Breast epithelium (tissue), 4 donors: ENCODE measurements around the gene MAP6. TPM values are rescaled to one million over a fixed set of nuclear protein-coding genes. Genes with fewer than 3 reads are reported as not detected.

Experiments used
- DNase-seq, 2 donors: peaks; one replicate each; pipeline ENCODE4 v3.0.0-alpha.2; 2019; ENCODE audit warnings: low spot score in 2 of 2
- H3K27ac ChIP-seq, 2 donors: fragments of 200-600 bp; sonication (generic) in 1 of 2; one replicate each; pipeline ENCODE4 v1.5.1; 2016 to 2019; ENCODE audit warnings: mild to moderate bottlenecking in 1 of 2
- H3K27me3 ChIP-seq, 2 donors: fragments of 200-600 bp; sonication (generic) in 1 of 2; one replicate each; pipeline versions ENCODE4 v1.5.1 to v1.6.0; 2017 to 2019; ENCODE audit warnings: control low read depth in 1 of 2, mild to moderate bottlenecking in 1 of 2
- H3K36me3 ChIP-seq: fragments of 200-600 bp; one replicate; pipeline ENCODE4 v1.5.1; 2019
- H3K4me1 ChIP-seq, 2 donors: fragments of 200-600 bp; sonication (generic); one replicate each; pipeline ENCODE4 v1.5.1; 2016 to 2019; ENCODE audit warnings: control low read depth in 1 of 2
- H3K4me3 ChIP-seq, 3 donors: fragments of 200-600 bp; sonication (generic); 1 replicate in 2 of 3; 2 replicates in 1 of 3; pipeline ENCODE4 v1.5.1; 2016 to 2019; ENCODE audit warnings: mild to moderate bottlenecking in 3 of 3, moderate library complexity in 2 of 3
- H3K9me3 ChIP-seq, 2 donors: fragments of 200-600 bp; sonication (generic) in 1 of 2; one replicate each; pipeline ENCODE4 v1.5.1; 2016 to 2019; ENCODE audit warnings: control low read depth in 1 of 2
- CTCF ChIP-seq, 3 donors: fragments of 450-650 bp; IDR thresholded peaks; one replicate each; pipeline ENCODE4 v1.5.1; 2016 to 2017; ENCODE audit warnings: antibody characterized with exemption in 3 of 3, mild to moderate bottlenecking in 3 of 3, moderate library complexity in 3 of 3
- POLR2A ChIP-seq: fragments of 450-650 bp; IDR thresholded peaks from one replicate; pipeline ENCODE4 v1.6.1; 2016; ENCODE audit warnings: antibody characterized with exemption, mild to moderate bottlenecking, moderate library complexity
- POLR2AphosphoS5 ChIP-seq, 3 donors: sonication (generic); formaldehyde crosslinking; IDR thresholded peaks; one replicate each; pipeline ENCODE4 v1.6.1; 2017; ENCODE audit warnings: antibody characterized with exemption in 3 of 3
- intact Hi-C: fragments of 100-400 bp; cut with DNase I; formaldehyde crosslinking; loops from one replicate; pipeline ENCODE4 v1.15.1; 2023; ENCODE audit warnings: low total_unique reads
- total RNA-seq, 3 donors: library from RNA; depleted of rRNA; stranded (reverse); fragments of >200 nt; gene quantifications; one replicate each; pipeline ENCODE4 v1.1.0, GENCODE V29; 2016

The MAP6 gene
- total RNA-seq, 3 donors from 2014 or later = 1.6 to 5.0 (median 2.6) TPM

GRCh38 chr11:75582895-75583717 is 85.7 kb downstream of the MAP6 start:
- no peaks in the 10 kb centered on the region for H3K36me3 ChIP-seq
- H3K9me3 ChIP-seq = no peaks in the 10 kb centered on the region
- no peaks in the 10 kb centered on the region for H3K4me1 ChIP-seq
- TF ChIP-seq POLR2A (peak; percentile 24), CTCF (IDR thresholded peaks at IDR 0.05) (peak in 2 of 3 donors; percentile 54 to 61), POLR2AphosphoS5 (IDR thresholded peaks at IDR 0.05) (peak; percentile 21 to 41 (median 33))
- H3K27me3 ChIP-seq = no peaks in the 10 kb centered on the region
- peak; percentile 39 to 62 for DNase-seq
- intact Hi-C loops = no loop called here
- H3K4me3 ChIP-seq = peak overlapping the region; percentile 60 to 83 (median 66)
- H3K27ac ChIP-seq = peak overlapping the region; percentile 92 to 97

- intact Hi-C loops = no loop called here
Observed at GRCh38 chr11:75582506-75582894, 86.3 kb downstream of the MAP6 start.

GRCh38 chr11:75579841-75580240 is 89.0 kb downstream of the MAP6 start:
- TF ChIP-seq POLR2AphosphoS5 (IDR thresholded peaks at IDR 0.05) (no peak), POLR2A (no peak), CTCF (IDR thresholded peaks at IDR 0.05) (no peak)
- Histone ChIP-seq H3K27me3 (no peaks in the 10 kb centered on the region), H3K36me3 (no peaks in the 10 kb centered on the region), H3K4me1 (no peaks in the 10 kb centered on the region), H3K9me3 (no peaks in the 10 kb centered on the region), H3K27ac (no peak overlapping the region), H3K4me3 (no peak overlapping the region)
- DNase-seq = no peak
- intact Hi-C loops = loop anchor here (5.0 kb wide), 1 partner anchor 617 kb away; no protein-coding TSS in a partner anchor

More at GRCh38 chr11:75582506-75582894, 86.3 kb downstream of the MAP6 start:
- no peaks in the 10 kb centered on the region for H3K36me3 ChIP-seq
- no peaks in the 10 kb centered on the region for H3K27me3 ChIP-seq
- H3K4me1 ChIP-seq = no peaks in the 10 kb centered on the region
- TF ChIP-seq POLR2AphosphoS5 (IDR thresholded peaks at IDR 0.05) (no peak), POLR2A (no peak), CTCF (IDR thresholded peaks at IDR 0.05) (no peak)
- peak overlapping the region in 2 of 3 donors; percentile 66 to 83 for H3K4me3 ChIP-seq
- no peak for DNase-seq
- peak overlapping the region; percentile 92 to 97 for H3K27ac ChIP-seq
- H3K9me3 ChIP-seq = no peaks in the 10 kb centered on the region

GRCh38 chr11:75578977-75579376 is 89.9 kb downstream of the MAP6 start:
- TF ChIP-seq CTCF (IDR thresholded peaks at IDR 0.05) = no peak
- no peak for TF ChIP-seq POLR2AphosphoS5 (IDR thresholded peaks at IDR 0.05)
- no peak for TF ChIP-seq POLR2A
- no peaks in the 10 kb centered on the region for H3K36me3 ChIP-seq
- DNase-seq = no peak
- intact Hi-C loops = loop anchor here (5.0 kb wide), 1 partner anchor 618 kb away; no protein-coding TSS in a partner anchor
- H3K27ac ChIP-seq = no peak overlapping the region
- H3K9me3 ChIP-seq = no peaks in the 10 kb centered on the region
- no peaks in the 10 kb centered on the region for H3K27me3 ChIP-seq
- H3K4me3 ChIP-seq = no peak overlapping the region
- no peaks in the 10 kb centered on the region for H3K4me1 ChIP-seq

GRCh38 chr11:75577207-75577606 is 91.6 kb downstream of the MAP6 start:
- no peak for TF ChIP-seq POLR2AphosphoS5 (IDR thresholded peaks at IDR 0.05)
- DNase-seq = no peak
- H3K9me3 ChIP-seq = no peaks in the 10 kb centered on the region
- no peaks in the 10 kb centered on the region for H3K36me3 ChIP-seq
- intact Hi-C loops = loop anchor here (5.0 kb wide), 1 partner anchor 620 kb away; no protein-coding TSS in a partner anchor
- H3K27ac ChIP-seq = peak overlapping the region in 1 of 2 donors; percentile 29
- H3K4me1 ChIP-seq = no peaks in the 10 kb centered on the region
- H3K27me3 ChIP-seq = no peaks in the 10 kb centered on the region
- H3K4me3 ChIP-seq = no peak overlapping the region
